Measurements from ENCODE around the gene BTG3. TPM values are rescaled to one million over a fixed set of nuclear protein-coding genes. Genes with fewer than 3 reads are reported as not detected.

BTG3 gene
- total RNA-seq, 1 experiment from 2014 or later: 32.3 TPM

- Histone ChIP-seq H3K9me3 (no peaks in the 10 kb centered on the region), H3K4me1 (no peaks in the 10 kb centered on the region), H3K4me3 (ENCODE audit: low read depth, low read length) (no peak overlapping the region), H3K36me3 (ENCODE audit: control insufficient read depth, insufficient read depth, low read length) (no peaks in the 10 kb centered on the region), H3K27me3 (replicated peaks; ENCODE audit: control insufficient read depth, insufficient read depth, low read length) (no peaks in the 10 kb centered on the region)
- Mint-ChIP-seq H3K27me3 (ENCODE audit: insufficient read depth, unreplicated experiment) (no peaks in the 10 kb centered on the region), H3K27ac (ENCODE audit: unreplicated experiment) (no peak overlapping the region), H3K36me3 (ENCODE audit: insufficient read depth, unreplicated experiment) (peaks cover 42% of the 10 kb centered on the region), H3K4me1 (ENCODE audit: low read depth, unreplicated experiment) (no peaks in the 10 kb centered on the region), H3K4me3 (ENCODE audit: unreplicated experiment) (no peak overlapping the region), H3K9me3 (ENCODE audit: unreplicated experiment) (no peaks in the 10 kb centered on the region)
- BruUV-seq (replicated peaks): no TSS peak
- DNase-seq: no peak
- POLR2A ChIA-PET: no interaction called here
- intact Hi-C loops (cut with micrococcal nuclease; ENCODE audit: unreplicated experiment): no loop called here
- CTCF ChIA-PET: interaction anchor here (1.0 kb wide), 1 partner anchor 16 kb away, joined by 4 read pairs; no protein-coding TSS in a partner anchor
- TF ChIP-seq CTCF (IDR thresholded peaks at IDR 0.05; ENCODE audit: insufficient read depth in 1 of 2, low read depth in 1 of 2, low read length in 1 of 2, severe bottlenecking in 1 of 2, unreplicated experiment in 1 of 2): no peak
Observed at GRCh38 chr21:17570786-17571185, 41.9 kb downstream of the BTG3 start.

GRCh38 chr21:17560377-17561025, 52.2 kb downstream of the BTG3 start:
- ChIA-PET CTCF (interaction anchor here (0.5 kb wide), 1 partner anchor 1778 kb away, joined by 3 read pairs; no protein-coding TSS in a partner anchor), POLR2A (no interaction called here)
- no peak overlapping the region for H3K4me3 Mint-ChIP-seq (ENCODE audit: unreplicated experiment)
- H3K27me3 Mint-ChIP-seq (ENCODE audit: insufficient read depth, unreplicated experiment): no peaks in the 10 kb centered on the region
- Histone ChIP-seq H3K4me1 (no peaks in the 10 kb centered on the region), H3K27me3 (replicated peaks; ENCODE audit: control insufficient read depth, insufficient read depth, low read length) (no peaks in the 10 kb centered on the region), H3K36me3 (ENCODE audit: control insufficient read depth, insufficient read depth, low read length) (no peaks in the 10 kb centered on the region; the same call in 1 of the 2 replicates), H3K4me3 (ENCODE audit: low read depth, low read length) (no peak overlapping the region), H3K9me3 (no peaks in the 10 kb centered on the region)
- no peak overlapping the region for H3K27ac Mint-ChIP-seq (ENCODE audit: unreplicated experiment)
- H3K9me3 Mint-ChIP-seq (ENCODE audit: unreplicated experiment): no peaks in the 10 kb centered on the region
- peaks cover 95% of the 10 kb centered on the region for H3K36me3 Mint-ChIP-seq (ENCODE audit: insufficient read depth, unreplicated experiment)
- TF ChIP-seq CTCF (IDR thresholded peaks at IDR 0.05; ENCODE audit: insufficient read depth in 1 of 2, low read depth in 1 of 2, low read length in 1 of 2, severe bottlenecking in 1 of 2, unreplicated experiment in 1 of 2): no peak
- peaks cover 6% of the 10 kb centered on the region for H3K4me1 Mint-ChIP-seq (ENCODE audit: low read depth, unreplicated experiment)
- intact Hi-C loops (cut with micrococcal nuclease; ENCODE audit: unreplicated experiment): no loop called here
- no peak for DNase-seq
- no TSS peak for BruUV-seq (replicated peaks)

GRCh38 chr21:17554679-17555465, 57.8 kb downstream of the BTG3 start:
- H3K27me3 ChIP-seq (replicated peaks; ENCODE audit: control insufficient read depth, insufficient read depth, low read length): no peaks in the 10 kb centered on the region
- Mint-ChIP-seq H3K9me3 (ENCODE audit: unreplicated experiment) (no peaks in the 10 kb centered on the region), H3K4me1 (ENCODE audit: low read depth, unreplicated experiment) (peaks cover 38% of the 10 kb centered on the region), H3K4me3 (ENCODE audit: unreplicated experiment) (no peak overlapping the region), H3K27me3 (ENCODE audit: insufficient read depth, unreplicated experiment) (no peaks in the 10 kb centered on the region), H3K36me3 (ENCODE audit: insufficient read depth, unreplicated experiment) (peaks cover 96% of the 10 kb centered on the region), H3K27ac (ENCODE audit: unreplicated experiment) (peak overlapping the region; percentile 65)
- intact Hi-C loops (cut with micrococcal nuclease; ENCODE audit: unreplicated experiment): loop anchor here (1.0 kb wide), 2 partner anchors 43 to 168 kb away; no protein-coding TSS in a partner anchor
- peaks cover 11% of the 10 kb centered on the region for H3K4me1 ChIP-seq
- no TSS peak for BruUV-seq (replicated peaks)
- CTCF ChIA-PET: interaction anchor here (0.7 to 1.2 kb wide), 15 partner anchors 16 to 168 kb away, joined by 3 to 36 read pairs (median 3); no protein-coding TSS in a partner anchor
- no peak overlapping the region for H3K4me3 ChIP-seq (ENCODE audit: low read depth, low read length)
- no peaks in the 10 kb centered on the region; the same call in 1 of the 2 replicates for H3K36me3 ChIP-seq (ENCODE audit: control insufficient read depth, insufficient read depth, low read length)
- peak in 1 of 2 experiments; percentile 26 for DNase-seq
- POLR2A ChIA-PET: no interaction called here
- no peaks in the 10 kb centered on the region for H3K9me3 ChIP-seq
- TF ChIP-seq CTCF (IDR thresholded peaks at IDR 0.05; ENCODE audit: insufficient read depth in 1 of 2, low read depth in 1 of 2, low read length in 1 of 2, severe bottlenecking in 1 of 2, unreplicated experiment in 1 of 2): peak; percentile 18 to 49
